K562 (cell line): ENCODE data around the gene GDF15. TPM values are rescaled to one million over a fixed set of nuclear protein-coding genes. Genes with fewer than 3 reads are reported as not detected.

Experiments used
- ARID4B ChIP-seq: sonication (generic); formaldehyde crosslinking; IDR thresholded peaks from 2 replicates; pipeline ENCODE4 v1.8.0; 2022; ENCODE audit warnings: mild to moderate bottlenecking, missing genetic modification reagents
- CREM ChIP-seq: IDR thresholded peaks from 2 replicates; pipeline ENCODE4 v1.6.1; 2014; ENCODE audit warnings: antibody characterized with exemption, low read depth
- DDX20 ChIP-seq: fragments of 450-650 bp; IDR thresholded peaks from 2 replicates; pipeline ENCODE4 v1.6.1; 2016; ENCODE audit warnings: missing genetic modification characterization, low read depth, mild to moderate bottlenecking, missing compliant biosample characterization, moderate library complexity
- DEAF1 ChIP-seq: fragments of 450-650 bp; formaldehyde crosslinking; IDR thresholded peaks from 2 replicates; pipeline ENCODE4 v1.4.0; 2020; ENCODE audit warnings: mild to moderate bottlenecking, moderate library complexity
- ERF ChIP-seq: fragments of 450-650 bp; formaldehyde crosslinking; IDR thresholded peaks from 2 replicates; pipeline ENCODE4 v1.4.0; 2020; ENCODE audit warnings: mild to moderate bottlenecking, mixed read lengths
- NCOR1 ChIP-seq: fragments of 450-650 bp; IDR thresholded peaks from 2 replicates; pipeline ENCODE4 v1.6.1; 2016; ENCODE audit warnings: mild to moderate bottlenecking, moderate library complexity
- NELFE ChIP-seq: IDR thresholded peaks from 2 replicates; pipeline ENCODE4 v1.6.1; 2011; ENCODE audit warnings: mild to moderate bottlenecking; ENCODE audit not compliant: insufficient read depth, insufficient read length
- PML ChIP-seq: IDR thresholded peaks from 2 replicates; pipeline ENCODE4 v1.6.1; 2012; ENCODE audit warnings: low read length, inconsistent platforms
- SMARCB1 ChIP-seq: IDR thresholded peaks from 2 replicates; pipeline ENCODE4 v1.6.1; 2011; ENCODE audit warnings: improper control_type of control experiment, low read depth; ENCODE audit not compliant: insufficient read length
- TCFL5 ChIP-seq: fragments of 250-450 bp; sonication (Bioruptor Pico); conservative IDR thresholded peaks from 2 replicates; pipeline ENCODE4 v1.6.1; 2021; ENCODE audit warnings: mild to moderate bottlenecking, moderate library complexity, matching md5 sums
- XRCC3 ChIP-seq: fragments of 450-650 bp; IDR thresholded peaks from 2 replicates; pipeline ENCODE4 v1.6.1; 2017; ENCODE audit warnings: mild to moderate bottlenecking, moderate library complexity
- ZBTB12 ChIP-seq: fragments of 250-450 bp; sonication (Bioruptor Pico); IDR thresholded peaks from 2 replicates; pipeline ENCODE4 v1.4.0; 2020
- ZBTB9 ChIP-seq: fragments of 450-650 bp; formaldehyde crosslinking; IDR thresholded peaks from 2 replicates; pipeline ENCODE4 v1.4.0; 2020; ENCODE audit warnings: mild to moderate bottlenecking, moderate library complexity
- ZNF143 ChIP-seq: sonication (generic); formaldehyde crosslinking; IDR thresholded peaks from 2 replicates; pipeline ENCODE4 v1.9.0; 2022; ENCODE audit warnings: mild to moderate bottlenecking, missing genetic modification reagents
- ZNF175 ChIP-seq: fragments of 200-800 bp; sonication (Bioruptor generic); IDR thresholded peaks from 2 replicates; pipeline ENCODE4 v1.6.1; 2016; ENCODE audit warnings: low read depth, mild to moderate bottlenecking, missing genetic modification characterization, missing compliant biosample characterization
- ZNF232 ChIP-seq: sonication (generic); formaldehyde crosslinking; IDR thresholded peaks from 2 replicates; pipeline ENCODE4 v1.8.0; 2022; ENCODE audit warnings: mild to moderate bottlenecking, missing genetic modification reagents
- ZNF655 ChIP-seq: fragments of 250-450 bp; sonication (Bioruptor Pico); IDR thresholded peaks from 2 replicates; pipeline ENCODE4 v1.5.0; 2021
- ZNF764 ChIP-seq: fragments of 250-450 bp; sonication (Bioruptor Pico); IDR thresholded peaks from 2 replicates; pipeline ENCODE4 v1.4.0; 2020; ENCODE audit warnings: low read depth, mild to moderate bottlenecking, moderate library complexity
- polyA plus RNA-seq, 8 experiments: library from polyadenylated mRNA; depleted of rRNA in 4 of 8; stranded (reverse) in 5 of 8; unstranded in 3 of 8; fragments of >200 nt; fragmentation: Nextera tagmentation in 2 of 8; fragmentation: Illumina TruSeq in 1 of 8; extraction: Ambion mirVana in 2 of 8; extraction: Trizol in 1 of 8; gene quantifications; 2 replicates each; pipeline versions ENCODE4 v1.2.1 to v1.2.3, GENCODE V29; 2011 to 2014; ENCODE audit warnings: inconsistent platforms in 1 of 8, missing spikeins in 1 of 8
- total RNA-seq, 7 experiments: library from RNA; depleted of rRNA in 6 of 7; stranded (reverse); fragments of >200 nt in 6 of 7; fragmentation: Illumina TruSeq in 2 of 7; extraction: Trizol in 2 of 7; gene quantifications; 2 replicates each; pipeline versions ENCODE4 v1.2.1 to v1.2.3, GENCODE V29; 2011 to 2021; ENCODE audit warnings: low replicate concordance in 1 of 7

GDF15 gene
- total and polyA plus RNA-seq, 9 of the 15 experiments (the other 6 are each of a cell fraction or from before 2014, with no cell fraction given): 2.3 to 82.4 (median 12.5) TPM

- TF ChIP-seq SMARCB1 (no peak), ZBTB9 (peak; percentile 3; the same call in 1 of the 2 replicates), ZNF232 (CRISPR knock-in tag) (no peak), NCOR1 (peak; percentile 63), ZNF764 (CRISPR knock-in tag) (no peak), ARID4B (peak; percentile 98), ERF (CRISPR knock-in tag) (no peak; the same call in none of the 2 replicates), XRCC3 (no peak), ZBTB12 (CRISPR knock-in tag) (0 out of 2 replicates have a peak, but pooled peaks have one; percentile 37), DEAF1 (CRISPR knock-in tag) (peak; percentile 67), ZNF143 (CRISPR knock-in tag) (0 out of 2 replicates have a peak, but pooled peaks have one; percentile 54), PML (peak; percentile 47; the same call in 1 of the 2 replicates), CREM (peak; percentile 82), NELFE (no peak), ZNF175 (no peak), TCFL5 (no peak), ZNF655 (CRISPR knock-in tag) (no peak), DDX20 (no peak)
These were observed 2.4 kb downstream of the GDF15 start (continued) for GRCh38 chr19:18388100-18388959.
